ENCODE data around the gene UBXN7.
"Not testable (repeated sequence)": the region's sequence is repeated elsewhere in the genome, so short reads cannot be mapped to it uniquely, and the experiment has no call there.

- TF ChIP-seq POLR2AphosphoS5, CTCF (IDR thresholded peaks at IDR 0.05): not testable (repeated sequence)
Measured at GRCh38 chr3:196358540-196358939, 73.7 kb downstream of the UBXN7 start.

All from suprapubic skin (tissue), 3 donors.